HG03108 (cell line): ENCODE measurements around the gene HECA.
"Not testable (repeated sequence)": the region's sequence is repeated elsewhere in the genome, so short reads cannot be mapped to it uniquely, and the experiment has no call there.

Source experiments
- ATAC-seq: cut with Tn5 transposase; IDR thresholded peaks from one replicate; pipeline ENCODE4 v1.9.1; 2021; ENCODE audit warnings: moderate library complexity; ENCODE audit not compliant: unreplicated experiment

HECA gene

DNA sequence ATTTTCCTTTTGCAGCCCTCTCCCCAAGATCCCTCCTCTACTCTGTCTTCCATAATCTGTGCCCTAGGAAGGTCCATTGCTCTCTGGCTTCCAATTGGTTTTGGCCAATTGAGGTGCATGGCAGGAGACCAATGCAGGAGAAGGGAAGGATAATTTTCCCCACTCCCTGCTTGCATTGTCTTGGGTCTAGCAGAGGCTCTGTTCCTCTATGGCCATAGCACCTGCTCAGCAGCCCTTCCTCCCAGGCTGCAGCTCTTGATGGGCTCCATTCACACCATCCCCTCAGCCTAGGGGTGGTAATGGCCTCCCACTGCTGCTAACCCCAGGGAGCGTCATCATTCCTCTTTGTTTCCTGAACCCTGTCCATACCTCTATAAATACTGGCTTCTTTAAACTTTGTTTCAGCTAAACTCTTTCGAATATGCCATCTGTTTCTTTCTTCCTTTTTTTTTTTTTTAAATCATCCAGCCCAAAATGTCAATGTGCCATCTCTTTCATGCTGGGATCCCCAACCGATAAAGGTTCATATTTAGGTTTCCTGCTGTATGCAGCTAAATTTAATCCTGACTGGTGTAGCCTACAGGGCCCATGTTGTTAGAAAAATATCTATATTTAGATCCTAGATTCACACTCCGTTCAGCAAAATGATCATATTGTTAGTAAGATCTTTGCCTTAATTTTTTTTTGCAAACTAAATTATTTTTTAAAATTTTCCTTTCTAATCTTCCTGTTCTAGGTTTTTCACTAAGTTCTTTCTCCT lies 63.8 kb downstream of the HECA start:
- no peak for ATAC-seq

DNA sequence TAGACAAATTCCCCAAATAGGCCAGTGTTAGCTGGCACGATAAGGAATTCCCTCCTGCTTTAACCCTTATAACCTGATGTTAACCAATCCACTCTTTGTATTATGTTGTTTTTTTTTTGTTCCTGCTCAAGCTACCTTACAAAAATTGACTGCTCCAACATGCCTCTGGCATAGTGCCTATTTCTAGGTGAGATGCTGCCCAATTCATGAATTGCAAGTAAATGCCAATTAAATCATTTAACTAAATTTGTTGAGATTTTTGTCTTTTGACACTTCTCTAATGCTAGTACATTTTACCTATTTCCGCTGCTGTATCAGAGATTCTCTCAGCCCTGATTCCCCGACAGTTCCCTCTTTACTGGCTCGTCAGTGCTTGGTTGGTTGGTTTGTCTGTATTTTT lies 66.5 kb downstream of the HECA start:
- no peak for ATAC-seq

DNA sequence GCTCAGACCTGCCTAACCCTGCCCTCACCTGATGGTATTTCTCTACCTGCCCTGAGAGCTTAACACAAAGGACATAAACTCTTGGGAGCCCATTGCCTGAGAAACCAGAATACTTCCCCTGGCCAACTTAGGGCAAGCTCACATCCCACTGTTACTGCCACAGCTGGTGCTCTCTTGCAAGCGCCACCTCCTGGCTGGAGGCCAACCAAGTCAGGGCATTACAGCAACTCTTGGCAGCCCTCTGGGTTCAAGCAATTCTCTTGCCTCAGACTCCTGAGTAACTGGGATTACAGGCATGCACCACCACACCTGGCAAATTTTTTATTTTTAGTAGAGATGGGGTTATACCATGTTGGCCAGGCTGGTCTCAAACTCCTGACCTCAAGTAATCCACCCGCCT lies 70.1 kb downstream of the HECA start:
- ATAC-seq: no peak

DNA sequence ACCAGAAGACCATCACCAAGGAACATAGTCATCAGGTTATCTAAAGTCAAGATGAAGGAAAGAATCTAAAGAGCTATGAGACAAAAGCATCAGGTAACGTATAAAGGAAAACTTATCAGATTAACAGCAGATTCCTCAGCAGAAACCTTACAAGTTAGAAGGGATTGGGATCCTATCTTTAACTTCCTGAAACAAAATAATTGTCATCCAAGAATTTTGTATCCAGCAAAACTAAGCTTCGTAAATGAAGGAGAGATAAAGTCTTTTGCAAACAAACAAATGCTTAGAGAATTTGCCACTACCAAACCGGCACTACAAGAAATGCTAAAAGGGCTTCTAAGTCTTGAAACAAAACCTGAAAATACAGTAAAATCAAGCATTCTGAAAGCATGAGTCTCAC lies 71.0 kb downstream of the HECA start:
- ATAC-seq: no peak

DNA sequence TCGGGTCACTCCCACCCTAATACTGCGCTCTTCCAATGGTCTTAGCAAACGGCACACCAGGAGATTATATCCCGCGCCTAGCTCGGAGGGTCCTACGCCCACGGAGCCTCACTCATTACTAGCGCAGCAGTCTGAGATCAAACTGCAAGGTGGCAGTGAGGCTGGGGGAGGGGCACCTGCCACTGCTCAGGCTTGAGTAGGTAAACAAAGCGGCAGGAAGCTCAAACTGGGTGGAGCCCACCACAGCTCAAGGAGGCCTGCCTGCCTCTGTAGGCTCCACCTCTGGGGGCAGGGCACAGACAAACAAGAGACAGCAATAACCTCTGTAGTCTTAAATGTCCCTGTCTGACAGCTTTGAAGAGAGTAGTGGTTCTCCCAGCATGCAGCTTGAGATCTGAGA lies 75.9 kb downstream of the HECA start:
- not testable (repeated sequence) for ATAC-seq

DNA sequence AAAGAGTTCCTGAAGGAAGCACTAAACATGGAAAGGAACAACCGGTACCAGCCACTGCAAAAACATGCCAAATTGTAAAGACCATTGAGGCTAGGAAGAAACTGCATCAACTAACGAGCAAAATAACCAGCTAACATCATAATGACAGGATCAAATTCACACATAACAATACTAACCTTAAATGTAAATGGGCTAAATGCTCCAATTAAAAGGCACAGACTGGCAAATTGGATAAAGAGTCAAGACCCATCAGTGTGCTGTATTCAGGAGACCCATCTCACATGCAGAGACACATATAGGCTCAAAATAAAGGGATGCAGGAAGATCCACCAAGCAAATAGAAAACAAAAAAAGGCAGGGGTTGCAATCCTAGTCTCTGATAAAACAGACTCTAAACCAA lies 77.6 kb downstream of the HECA start:
- ATAC-seq: not testable (repeated sequence)

DNA sequence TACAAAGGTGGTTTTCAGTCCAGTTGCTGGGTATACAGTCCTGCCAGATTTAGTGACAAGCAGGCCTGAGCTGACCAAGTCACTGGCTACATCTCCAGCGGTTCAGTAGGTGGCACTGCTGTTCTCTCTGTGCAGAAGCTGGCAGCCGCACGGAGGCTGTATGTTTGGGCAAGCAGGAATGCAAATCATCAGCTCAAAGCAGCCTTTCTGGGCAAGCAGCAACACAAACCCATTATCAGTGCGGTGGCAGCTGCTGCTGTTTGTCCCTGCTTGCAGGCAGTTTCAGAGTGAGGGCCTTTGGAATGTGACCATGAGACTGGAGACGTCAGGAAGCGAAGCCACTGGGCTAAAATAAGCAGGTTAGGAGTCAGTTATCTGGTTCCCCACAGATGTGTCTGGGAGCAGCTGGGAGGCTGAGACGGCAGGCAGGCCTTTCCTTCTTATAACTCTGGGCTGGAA lies 84.4 kb downstream of the HECA start:
- peak; percentile 100 for ATAC-seq

DNA sequence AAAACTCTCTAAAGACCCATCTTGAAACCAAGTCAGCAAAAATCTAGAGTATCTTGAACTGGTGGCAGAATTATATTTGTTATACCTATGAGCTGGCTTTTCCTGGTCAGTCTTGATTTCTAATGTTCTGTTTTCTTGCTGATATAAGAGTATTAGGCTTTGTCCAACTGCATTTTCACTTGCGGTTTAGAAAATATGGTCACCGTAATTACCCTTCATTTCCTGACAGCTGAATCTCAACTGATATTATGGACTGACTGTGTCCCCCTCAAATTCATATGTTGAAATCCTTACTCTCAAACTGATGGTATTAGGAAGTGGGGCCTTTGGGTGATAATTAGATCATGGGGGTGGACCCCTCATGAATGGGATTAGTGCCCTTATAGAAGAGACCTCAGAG lies 84.9 kb downstream of the HECA start:
- ATAC-seq: no peak

DNA sequence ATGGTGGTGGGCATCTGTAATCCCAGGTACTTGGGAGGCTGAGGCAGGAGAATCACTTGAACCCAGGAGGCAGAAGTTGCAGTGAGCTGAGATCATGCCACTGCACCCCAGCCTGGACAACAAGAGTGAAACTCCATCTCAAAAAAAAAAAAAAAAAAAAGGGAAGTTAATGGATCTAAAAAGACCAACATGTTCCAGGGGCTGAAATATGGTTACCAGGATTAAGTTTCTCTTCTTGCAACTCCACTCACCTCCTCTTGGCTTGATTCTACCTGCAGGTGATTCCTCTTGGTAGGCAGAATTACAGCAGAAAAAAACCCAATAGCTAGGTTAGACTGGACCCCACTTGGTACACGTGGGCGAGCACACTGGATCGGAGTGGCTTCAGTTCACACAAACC lies 93.5 kb downstream of the HECA start:
- ATAC-seq: not testable (repeated sequence)
